Neural progenitor cell (in vitro differentiated cells): Measurements from ENCODE around the gene SEMA6D.

Source experiments
- EZH2 ChIP-seq: fragments of 200-600 bp; sonication (generic); IDR thresholded peaks from 2 replicates; pipeline ENCODE4 v1.6.1; 2017; ENCODE audit warnings: antibody characterized with exemption, mild to moderate bottlenecking, moderate library complexity
- TF ChIP-seq, protein P1 (sequence below): fragments of 200-600 bp; sonication (generic); IDR thresholded peaks from 2 replicates; pipeline ENCODE4 v1.5.1; 2017; ENCODE audit warnings: antibody characterized with exemption, mild to moderate bottlenecking

DNA sequence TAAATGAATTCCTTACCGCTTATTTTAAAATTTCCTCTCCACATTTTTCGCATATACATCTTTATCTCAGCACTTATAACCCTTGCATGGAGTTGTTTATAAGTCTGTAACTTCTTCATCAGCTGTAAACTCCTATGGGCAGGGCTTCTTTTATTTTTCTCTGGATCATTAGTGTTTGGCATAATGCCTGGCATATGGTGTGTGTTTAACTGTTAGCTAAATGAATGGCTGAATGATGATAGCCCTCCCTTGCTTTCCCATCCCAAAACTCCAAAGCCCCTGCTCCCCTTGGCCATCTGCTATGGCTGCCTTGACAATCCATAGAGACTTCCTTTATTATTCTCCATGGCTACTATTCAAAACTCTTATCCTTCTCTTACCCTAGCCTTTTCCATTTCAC lies 48.1 kb upstream of the SEMA6D start:
- TF ChIP-seq, protein P1, sequence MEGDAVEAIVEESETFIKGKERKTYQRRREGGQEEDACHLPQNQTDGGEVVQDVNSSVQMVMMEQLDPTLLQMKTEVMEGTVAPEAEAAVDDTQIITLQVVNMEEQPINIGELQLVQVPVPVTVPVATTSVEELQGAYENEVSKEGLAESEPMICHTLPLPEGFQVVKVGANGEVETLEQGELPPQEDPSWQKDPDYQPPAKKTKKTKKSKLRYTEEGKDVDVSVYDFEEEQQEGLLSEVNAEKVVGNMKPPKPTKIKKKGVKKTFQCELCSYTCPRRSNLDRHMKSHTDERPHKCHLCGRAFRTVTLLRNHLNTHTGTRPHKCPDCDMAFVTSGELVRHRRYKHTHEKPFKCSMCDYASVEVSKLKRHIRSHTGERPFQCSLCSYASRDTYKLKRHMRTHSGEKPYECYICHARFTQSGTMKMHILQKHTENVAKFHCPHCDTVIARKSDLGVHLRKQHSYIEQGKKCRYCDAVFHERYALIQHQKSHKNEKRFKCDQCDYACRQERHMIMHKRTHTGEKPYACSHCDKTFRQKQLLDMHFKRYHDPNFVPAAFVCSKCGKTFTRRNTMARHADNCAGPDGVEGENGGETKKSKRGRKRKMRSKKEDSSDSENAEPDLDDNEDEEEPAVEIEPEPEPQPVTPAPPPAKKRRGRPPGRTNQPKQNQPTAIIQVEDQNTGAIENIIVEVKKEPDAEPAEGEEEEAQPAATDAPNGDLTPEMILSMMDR = no peak
- TF ChIP-seq EZH2 = no peak
